IPS DF 4.7 (cell line): Measurements from ENCODE around the gene ADK.
"Not testable (repeated sequence)": the region's sequence is repeated elsewhere in the genome, so short reads cannot be mapped to it uniquely, and the experiment has no call there.

ENCODE experiments used
- DNase-seq: peaks from one replicate; pipeline ENCODE4 v3.0.0-alpha.2; 2013; ENCODE audit warnings: low spot score; ENCODE audit errors: extremely low read depth

The ADK gene

DNA sequence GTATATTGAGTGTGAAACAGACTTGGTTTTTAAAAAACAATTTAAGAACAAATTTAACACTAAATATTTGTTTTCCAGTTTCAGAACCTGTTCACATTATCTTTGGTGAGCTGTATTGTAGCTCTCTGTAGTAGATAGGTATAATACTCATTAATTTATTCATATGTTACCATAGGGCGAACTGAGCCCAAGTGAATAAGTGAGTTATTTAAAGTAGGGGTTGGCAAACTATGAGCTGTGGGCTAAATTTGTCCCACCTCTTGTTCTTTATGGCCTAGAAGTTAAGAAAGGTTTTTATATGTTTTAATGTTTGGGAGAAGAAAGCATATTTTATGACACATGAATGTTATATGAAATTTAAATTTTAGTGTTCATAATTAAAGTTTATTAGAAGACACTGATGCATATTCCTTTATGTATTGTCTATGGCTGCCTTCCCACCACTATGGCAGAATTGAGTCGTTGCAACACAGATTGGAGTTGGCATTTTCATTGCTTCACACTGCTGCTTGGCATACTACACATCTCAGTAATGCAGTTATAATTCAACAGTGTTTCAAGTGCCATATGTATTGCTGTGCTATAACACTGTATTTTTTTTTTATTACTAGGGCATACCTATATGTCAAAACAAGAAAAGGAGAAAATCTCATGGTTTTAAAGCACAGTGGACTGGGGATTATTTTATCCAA is 146.5 kb downstream of the ADK start:
- DNase-seq: no peak

GRCh38 chr10:74300074-74300621 is 149.1 kb downstream of the ADK start:
- DNase-seq: not testable (repeated sequence)

GRCh38 chr10:74300666-74301065 is 149.6 kb downstream of the ADK start:
- DNase-seq: no peak

- DNase-seq: no peak
Measured at GRCh38 chr10:74305730-74306129, 154.7 kb downstream of the ADK start.

GRCh38 chr10:74306227-74306982 is 155.4 kb downstream of the ADK start:
- no peak for DNase-seq

GRCh38 chr10:74307061-74307651 is 156.1 kb downstream of the ADK start:
- DNase-seq: no peak

- no peak for DNase-seq
Measured at GRCh38 chr10:74310652-74311257, 159.7 kb downstream of the ADK start.

DNA sequence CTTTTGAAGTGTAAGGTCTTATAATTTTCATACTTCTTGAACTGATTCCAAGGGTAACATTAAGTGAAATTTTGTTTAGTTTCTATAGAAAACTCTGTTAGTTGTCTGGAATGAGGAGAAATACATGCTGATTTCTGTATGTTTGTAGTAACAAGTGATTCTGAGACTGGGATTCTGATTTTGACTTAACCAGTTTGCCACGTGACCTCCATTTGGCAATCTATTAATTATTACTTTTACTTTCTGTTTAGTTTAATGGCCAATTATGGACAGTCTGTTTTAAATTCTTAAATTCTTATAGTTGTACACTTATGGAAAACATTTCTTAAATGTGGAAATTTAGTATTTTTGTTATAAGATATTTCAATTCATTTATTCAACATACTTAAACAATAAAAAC is 163.1 kb downstream of the ADK start:
- no peak for DNase-seq

DNA sequence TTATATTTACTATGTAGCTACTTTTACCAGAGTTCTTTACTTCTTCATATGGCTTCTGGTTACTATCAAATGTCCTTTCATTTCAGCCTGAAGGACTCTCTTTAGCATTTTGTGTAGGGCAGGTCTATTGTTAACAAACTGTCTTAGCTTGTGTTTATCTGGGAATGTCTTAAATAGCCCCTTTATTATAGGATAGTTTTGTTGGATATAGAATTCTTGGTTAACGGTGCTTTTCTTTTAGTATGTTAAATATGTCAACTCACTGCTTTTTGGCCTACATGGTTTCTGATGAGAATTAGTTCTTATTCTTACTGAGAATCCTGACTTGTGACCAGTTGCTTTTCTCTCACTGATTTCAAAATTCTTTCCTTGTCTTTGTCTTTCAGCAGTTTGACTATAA is 169.0 kb downstream of the ADK start:
- no peak for DNase-seq

- no peak for DNase-seq
Measured at GRCh38 chr10:74320717-74321116, 169.7 kb downstream of the ADK start.

GRCh38 chr10:74322141-74322540 is 171.1 kb downstream of the ADK start:
- DNase-seq: no peak

GRCh38 chr10:74322565-74322964 is 171.5 kb downstream of the ADK start:
- DNase-seq: no peak

GRCh38 chr10:74328388-74328787 is 177.4 kb downstream of the ADK start:
- no peak for DNase-seq

GRCh38 chr10:74329873-74330272 is 178.9 kb downstream of the ADK start:
- DNase-seq: no peak

- DNase-seq: no peak
Measured at GRCh38 chr10:74330646-74331045, 179.6 kb downstream of the ADK start.

- DNase-seq: no peak
Measured at GRCh38 chr10:74332398-74332797, 181.4 kb downstream of the ADK start.

DNA sequence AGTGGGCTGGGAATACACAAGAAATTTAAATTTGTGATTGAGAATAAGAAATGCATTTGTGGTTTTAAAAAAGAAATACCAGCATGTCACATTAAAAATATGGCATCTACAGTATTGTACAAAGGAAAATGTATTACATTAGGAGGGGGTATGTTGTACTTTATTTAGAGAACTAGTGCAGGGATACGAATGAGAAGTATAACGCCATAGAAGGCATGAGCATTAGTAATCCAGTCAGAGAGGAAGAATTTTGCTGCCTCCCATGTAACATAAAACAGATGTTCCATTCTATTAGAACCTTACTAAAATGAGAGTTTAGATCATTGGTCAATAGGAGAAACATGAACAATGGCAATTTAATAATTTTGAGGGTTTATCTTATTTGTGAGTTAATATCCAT is 182.2 kb downstream of the ADK start:
- no peak for DNase-seq

DNA sequence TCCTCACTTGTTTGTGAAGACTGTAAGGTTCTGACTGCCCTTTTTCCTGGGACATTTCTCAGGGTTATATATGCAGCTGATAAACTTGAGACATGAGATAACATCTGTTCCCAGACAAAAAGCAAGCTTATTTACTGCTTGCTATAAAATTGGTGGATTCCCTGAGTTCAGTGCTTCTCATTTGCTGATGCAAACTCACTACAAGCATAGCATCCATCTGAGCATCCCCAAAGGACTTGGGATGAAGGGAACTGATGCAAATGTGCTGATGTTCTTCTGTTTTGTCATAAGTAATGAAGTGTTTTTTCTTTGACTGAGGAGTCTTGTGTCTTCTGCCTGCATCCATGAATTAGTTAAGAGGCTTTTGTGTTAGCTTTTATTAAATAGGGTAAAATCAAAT is 183.2 kb downstream of the ADK start:
- no peak for DNase-seq

- DNase-seq: no peak
Measured at GRCh38 chr10:74335501-74335900, 184.5 kb downstream of the ADK start.

GRCh38 chr10:74337330-74338016 is 186.5 kb downstream of the ADK start:
- DNase-seq: no peak

DNA sequence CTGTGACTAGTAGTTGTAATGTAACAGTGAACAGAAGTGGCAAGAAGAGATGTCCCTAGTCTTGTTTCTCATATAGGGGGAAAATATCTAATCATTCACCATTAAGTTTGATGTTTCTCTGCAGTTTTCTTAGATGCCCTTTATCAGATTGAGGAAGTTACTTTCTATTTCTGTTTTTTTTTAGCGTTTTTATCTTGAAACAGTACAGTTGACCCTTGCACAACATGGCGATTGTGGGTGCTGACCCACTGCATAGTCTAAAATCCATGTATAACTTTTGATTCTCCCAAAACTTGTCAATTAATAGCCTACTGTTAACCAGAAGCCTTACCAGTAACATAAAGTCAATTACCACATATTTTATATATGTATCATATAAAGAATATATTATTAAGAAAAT is 192.0 kb downstream of the ADK start:
- no peak for DNase-seq
